HepG2 (cell line): ENCODE results near the gene VCL. TPM values are rescaled to one million over a fixed set of nuclear protein-coding genes. Genes with fewer than 3 reads are reported as not detected.

ENCODE experiments used
- ATAC-seq: fragments of 200-7000 bp; cut with Tn5 transposase; 3 replicates; pipeline ENCODE4 v1.9.1; 2020; ENCODE audit warnings: mild to moderate bottlenecking, moderate library complexity
- BruUV-seq: library from RNA; stranded (reverse); fragments of 400-500 nt; replicated peaks from 2 replicates; lab custom pipeline; 2021; lab: Mats Ljungman, UMichigan
- CTCF ChIA-PET: fragments of 300-600 bp; formaldehyde crosslinking; extraction: SDS; loops from one replicate; lab custom pipeline; 2021; ENCODE audit warnings: low total read pairs, inconsistent platforms, low intra/inter-chr PET ratio; lab: Yijun Ruan, JAX
- POLR2A ChIA-PET: fragments of 350-600 bp; sonication (Branson Sonifier 250); formaldehyde crosslinking; loops from one replicate; lab custom pipeline; 2020; ENCODE audit warnings: antibody characterized with exemption, inconsistent platforms; lab: Yijun Ruan, JAX
- DNase-seq: peaks from one replicate; pipeline ENCODE4 v3.0.0-alpha.2; 2015; ENCODE audit warnings: low spot score
- FAIRE-seq: peaks from 3 replicates; lab custom pipeline; 2011; peaks lifted over from hg19 to GRCh38; lab: Jason Lieb, UNC
- H2AFZ ChIP-seq: one replicate; pipeline ENCODE4 v1.6.1; 2011; ENCODE audit warnings: low read length, inconsistent platforms
- H3K27ac ChIP-seq: fragments of 300-600 bp; 3 replicates; pipeline ENCODE4 v1.8.0; 2011; ENCODE audit warnings: mixed run types, mild to moderate bottlenecking, mixed read lengths, low read length, inconsistent platforms; ENCODE audit not compliant: insufficient read depth; ENCODE audit errors: extremely low read length
- H3K27me3 ChIP-seq, 2 experiments: fragments of 200-600 bp in 1 of 2; 2 replicates in 1 of 2; 3 replicates in 1 of 2; pipeline versions ENCODE4 v1.6.0 to v1.8.0; 2011; ENCODE audit warnings: low read length in 2 of 2, mild to moderate bottlenecking in 2 of 2, moderate library complexity in 2 of 2, inconsistent platforms in 1 of 2; ENCODE audit not compliant: insufficient read depth in 2 of 2, control insufficient read depth in 1 of 2
- H3K36me3 ChIP-seq, 2 experiments: fragments of 200-600 bp in 1 of 2; replicated peaks in 1 of 2; 2 replicates in 1 of 2; 3 replicates in 1 of 2; pipeline versions ENCODE4 v1.5.1 to v1.8.0; 2011; ENCODE audit warnings: low read length in 2 of 2, inconsistent platforms in 1 of 2; ENCODE audit not compliant: insufficient read depth in 2 of 2, control insufficient read depth in 1 of 2
- H3K4me1 ChIP-seq: 2 replicates; pipeline ENCODE4 v1.5.1; 2012; ENCODE audit warnings: low read length, inconsistent platforms; ENCODE audit not compliant: insufficient read depth
- H3K4me2 ChIP-seq: 2 replicates; pipeline ENCODE4 v1.6.0; 2011; ENCODE audit warnings: low read depth, low read length, inconsistent platforms
- H3K4me3 ChIP-seq, 3 experiments: fragments of 200-600 bp in 1 of 3; sonication (generic), shearing (Covaris generic) in 1 of 3; replicated peaks in 1 of 3; 2 replicates each; pipeline ENCODE4 v1.5.1; 2011 to 2016; ENCODE audit warnings: low read length in 3 of 3, inconsistent platforms in 2 of 3, low read depth in 2 of 3, mild to moderate bottlenecking in 2 of 3, control low read depth in 1 of 3, mixed read lengths in 1 of 3; ENCODE audit not compliant: insufficient read depth in 1 of 3
- H3K79me2 ChIP-seq: one replicate; pipeline ENCODE4 v1.6.1; 2011; ENCODE audit warnings: low read length, inconsistent platforms; ENCODE audit not compliant: insufficient read depth
- H3K9ac ChIP-seq: 2 replicates; pipeline ENCODE4 v1.6.0; 2011; ENCODE audit warnings: mild to moderate bottlenecking, low read depth, low read length, inconsistent platforms; ENCODE audit not compliant: insufficient read depth
- H3K9me3 ChIP-seq: 2 replicates; pipeline ENCODE4 v1.5.1; 2012; ENCODE audit warnings: mild to moderate bottlenecking, low read length
- H4K20me1 ChIP-seq: 2 replicates; pipeline ENCODE4 v1.6.0; 2011; ENCODE audit warnings: inconsistent platforms, mild to moderate bottlenecking, low read length, moderate library complexity; ENCODE audit not compliant: insufficient read depth
- JUNB ChIP-seq: sonication (generic); formaldehyde crosslinking; IDR thresholded peaks from 2 replicates; pipeline ENCODE4 v1.8.0; 2022; ENCODE audit warnings: missing genetic modification reagents, mild to moderate bottlenecking, borderline replicate concordance
- KLF13 ChIP-seq: sonication (generic); formaldehyde crosslinking; IDR thresholded peaks from 2 replicates; pipeline ENCODE4 v1.4.0; 2020; ENCODE audit warnings: mild to moderate bottlenecking, missing genetic modification reagents
- MAFG ChIP-seq: sonication (generic); formaldehyde crosslinking; IDR thresholded peaks from 2 replicates; pipeline ENCODE4 v1.5.1; 2020; ENCODE audit warnings: mild to moderate bottlenecking, missing genetic modification reagents
- REPIN1 ChIP-seq: sonication (generic); formaldehyde crosslinking; IDR thresholded peaks from 2 replicates; pipeline ENCODE4 v1.8.0; 2022; ENCODE audit warnings: missing genetic modification reagents, low read depth, mild to moderate bottlenecking, borderline replicate concordance
- WGBS: methylation state at CpG from one replicate; pipeline ENCODE4 v1.1.6; 2017; ENCODE audit warnings: low lambda C conversion rate; 5-methylcytosine and 5-hydroxymethylcytosine counted together
- in situ Hi-C: cut with HindIII; loops from 2 replicates; pipeline ENCODE4 v1.10.0; 2017; ENCODE audit warnings: low pct_unique_long_range_greater_than_20kb; ENCODE audit not compliant: extremely low pct_ligation_motif_present
- intact Hi-C: fragments of 100-400 bp; cut with micrococcal nuclease; formaldehyde crosslinking; loops from one replicate; pipeline ENCODE4 v1.10.0; 2022; ENCODE audit not compliant: unreplicated experiment
- polyA plus RNA-seq, 8 experiments: library from polyadenylated mRNA; depleted of rRNA in 3 of 8; stranded (reverse) in 7 of 8; unstranded in 1 of 8; fragments of >200 nt; fragmentation: Illumina TruSeq in 4 of 8; extraction: Trizol in 4 of 8; gene quantifications; 2 replicates each; pipeline versions ENCODE4 v1.2.1 to v1.2.3, GENCODE V29; 2011 to 2016; ENCODE audit warnings: low read depth in 4 of 8, missing spikeins in 1 of 8, mixed read lengths in 1 of 8; ENCODE audit not compliant: insufficient read depth in 1 of 8
- total RNA-seq, 5 experiments: library from RNA; depleted of rRNA; stranded (reverse); fragments of >200 nt; fragmentation: Illumina TruSeq; extraction: Trizol; gene quantifications; 2 replicates each; pipeline ENCODE4 v1.2.3, GENCODE V29; 2016; ENCODE audit warnings: low read depth in 1 of 5

The VCL gene
- total and polyA plus RNA-seq, 2 of the 13 experiments (the other 11 are each of a cell fraction or from before 2014, with no cell fraction given) = 17.3 to 26.9 TPM

GRCh38 chr10:73955719-73956118, 42.2 kb upstream of the VCL start (continued):
- no peak for TF ChIP-seq KLF13 (CRISPR knock-in tag)
- no peak for TF ChIP-seq REPIN1 (CRISPR knock-in tag)
- no peak for TF ChIP-seq MAFG (CRISPR knock-in tag)
- TF ChIP-seq, all 625 proteins: peak for 0

GRCh38 chr10:73956476-73957359, 41.2 kb upstream of the VCL start:
- H3K4me1 ChIP-seq = peaks cover 27% of the 10 kb centered on the region
- in situ Hi-C loops = no loop called here
- no peaks in the 10 kb centered on the region for H3K27me3 ChIP-seq
- H2AFZ ChIP-seq = peak overlapping the region; percentile 59
- H3K36me3 ChIP-seq = no peaks in the 10 kb centered on the region
- H3K4me2 ChIP-seq = 0 out of 2 replicates have a peak overlapping the region, but pooled peaks have one; percentile 5
- TF ChIP-seq JUNB (CRISPR knock-in tag) = no peak
- TF ChIP-seq, all 625 proteins: peak for 0
- Histone ChIP-seq H3K27ac (no peak overlapping the region), H3K4me3 (no peak overlapping the region), H4K20me1 (no peaks in the 10 kb centered on the region), H3K79me2 (no peaks in the 10 kb centered on the region), H3K9me3 (no peaks in the 10 kb centered on the region), H3K9ac (no peak overlapping the region)
- FAIRE-seq (no peak), ATAC-seq (peak; percentile 50), DNase-seq (no peak)
- 26% methylated on average over 9 of the region's 9 CpGs for WGBS
- BruUV-seq = no TSS peak
- POLR2A ChIA-PET = no interaction called here
- intact Hi-C loops = loop anchor here (1.0 kb wide), 1 partner anchor 70 kb away; no protein-coding TSS in a partner anchor
- CTCF ChIA-PET = interaction anchor here (1.2 to 2.8 kb wide), 2 partner anchors 43 to 71 kb away, joined by 3 to 19 read pairs; no protein-coding TSS in a partner anchor
